ENCODE data around the gene DAAM2.

DAAM2 gene

DNA sequence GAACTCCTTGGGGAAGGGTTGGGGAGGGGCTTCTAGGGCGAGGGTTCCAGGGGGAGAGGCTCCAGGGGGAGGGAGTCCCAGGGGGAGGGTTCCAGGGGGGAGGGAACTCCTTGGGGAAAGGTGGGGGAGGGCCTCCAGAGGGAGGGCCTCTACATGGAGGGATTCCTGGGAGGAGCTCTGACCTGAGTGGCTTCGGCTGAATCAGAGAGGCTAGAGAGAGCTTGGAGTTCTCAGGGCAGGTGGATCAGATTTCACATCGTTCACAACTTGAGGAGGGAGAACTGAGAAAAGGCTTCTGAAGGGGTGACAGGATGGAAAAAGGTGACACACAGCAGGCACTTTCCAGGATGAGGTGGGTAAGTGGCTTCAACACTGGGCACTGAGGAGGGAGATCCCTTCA, 49.1 kb downstream of the DAAM2 start:
- no peaks in the 10 kb centered on the region for H3K9me3 ChIP-seq (ENCODE audit: insufficient read depth, low read depth, low read length)
- H3K4me2 ChIP-seq (ENCODE audit: low read depth, low read length, poor library complexity, severe bottlenecking): no peak overlapping the region
- no peaks in the 10 kb centered on the region for H4K20me1 ChIP-seq (ENCODE audit: insufficient read depth, low read length, poor library complexity, severe bottlenecking)
- H3K9ac ChIP-seq (ENCODE audit: low read depth, low read length, poor library complexity, severe bottlenecking): no peak overlapping the region
- H3F3A ChIP-seq (ENCODE audit: low read depth): no peaks in the 10 kb centered on the region
- no peaks in the 10 kb centered on the region for H3K79me2 ChIP-seq (ENCODE audit: insufficient read depth, low read length)
- no peaks in the 10 kb centered on the region for H3K9me2 ChIP-seq (replicated peaks; ENCODE audit: low read depth, low read length)
- no peak overlapping the region for H3K4me3 ChIP-seq (ENCODE audit: low read length, poor library complexity, severe bottlenecking)
- TF ChIP-seq, protein P1, sequence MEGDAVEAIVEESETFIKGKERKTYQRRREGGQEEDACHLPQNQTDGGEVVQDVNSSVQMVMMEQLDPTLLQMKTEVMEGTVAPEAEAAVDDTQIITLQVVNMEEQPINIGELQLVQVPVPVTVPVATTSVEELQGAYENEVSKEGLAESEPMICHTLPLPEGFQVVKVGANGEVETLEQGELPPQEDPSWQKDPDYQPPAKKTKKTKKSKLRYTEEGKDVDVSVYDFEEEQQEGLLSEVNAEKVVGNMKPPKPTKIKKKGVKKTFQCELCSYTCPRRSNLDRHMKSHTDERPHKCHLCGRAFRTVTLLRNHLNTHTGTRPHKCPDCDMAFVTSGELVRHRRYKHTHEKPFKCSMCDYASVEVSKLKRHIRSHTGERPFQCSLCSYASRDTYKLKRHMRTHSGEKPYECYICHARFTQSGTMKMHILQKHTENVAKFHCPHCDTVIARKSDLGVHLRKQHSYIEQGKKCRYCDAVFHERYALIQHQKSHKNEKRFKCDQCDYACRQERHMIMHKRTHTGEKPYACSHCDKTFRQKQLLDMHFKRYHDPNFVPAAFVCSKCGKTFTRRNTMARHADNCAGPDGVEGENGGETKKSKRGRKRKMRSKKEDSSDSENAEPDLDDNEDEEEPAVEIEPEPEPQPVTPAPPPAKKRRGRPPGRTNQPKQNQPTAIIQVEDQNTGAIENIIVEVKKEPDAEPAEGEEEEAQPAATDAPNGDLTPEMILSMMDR (conservative IDR thresholded peaks at IDR 0.05; ENCODE audit: low read length): no peak
- no peak for TF ChIP-seq EZH2phosphoT487 (IDR thresholded peaks at IDR 0.05; ENCODE audit: borderline replicate concordance)
- H3K4me1 ChIP-seq (ENCODE audit: insufficient read depth, low read length, poor library complexity, severe bottlenecking): no peaks in the 10 kb centered on the region
- H3K36me3 ChIP-seq (ENCODE audit: insufficient read depth, low read length): no peaks in the 10 kb centered on the region
- no peak overlapping the region for H2AFZ ChIP-seq (ENCODE audit: low read length)
- H3K27me3 ChIP-seq (ENCODE audit: insufficient read depth, low read length, poor library complexity, severe bottlenecking): no peaks in the 10 kb centered on the region

DNA sequence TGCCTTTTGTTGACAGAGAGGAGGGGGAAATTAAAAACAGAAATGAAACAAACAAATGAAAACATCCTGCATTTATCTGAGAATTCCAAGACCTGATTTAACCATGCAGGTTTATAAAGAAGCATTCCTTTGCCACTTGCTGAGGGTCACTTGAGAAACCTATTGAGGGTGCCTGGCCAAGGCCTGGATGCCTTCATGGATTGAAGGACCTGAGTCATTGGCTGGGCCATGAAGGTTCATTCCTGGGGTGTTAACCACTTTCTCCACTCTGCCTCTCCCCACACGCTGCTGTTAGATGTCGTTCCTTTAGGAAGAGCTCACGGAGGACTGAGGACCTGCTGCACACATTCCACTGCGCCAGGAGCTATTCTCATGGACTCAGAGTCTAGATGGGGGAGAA, 49.7 kb downstream of the DAAM2 start:
- H3K9ac ChIP-seq (ENCODE audit: low read depth, low read length, poor library complexity, severe bottlenecking): no peak overlapping the region
- H3K27me3 ChIP-seq (ENCODE audit: insufficient read depth, low read length, poor library complexity, severe bottlenecking): no peaks in the 10 kb centered on the region
- no peaks in the 10 kb centered on the region for H3K9me3 ChIP-seq (ENCODE audit: insufficient read depth, low read depth, low read length)
- no peak overlapping the region for H3K4me3 ChIP-seq (ENCODE audit: low read length, poor library complexity, severe bottlenecking)
- H3K36me3 ChIP-seq (ENCODE audit: insufficient read depth, low read length): no peaks in the 10 kb centered on the region
- no peak overlapping the region for H3K4me2 ChIP-seq (ENCODE audit: low read depth, low read length, poor library complexity, severe bottlenecking)
- H4K20me1 ChIP-seq (ENCODE audit: insufficient read depth, low read length, poor library complexity, severe bottlenecking): no peaks in the 10 kb centered on the region
- H3K79me2 ChIP-seq (ENCODE audit: insufficient read depth, low read length): no peaks in the 10 kb centered on the region
- H3K9me2 ChIP-seq (replicated peaks; ENCODE audit: low read depth, low read length): no peaks in the 10 kb centered on the region
- no peaks in the 10 kb centered on the region for H3F3A ChIP-seq (ENCODE audit: low read depth)
- no peaks in the 10 kb centered on the region for H3K4me1 ChIP-seq (ENCODE audit: insufficient read depth, low read length, poor library complexity, severe bottlenecking)
- no peak for TF ChIP-seq EZH2phosphoT487 (IDR thresholded peaks at IDR 0.05; ENCODE audit: borderline replicate concordance)
- TF ChIP-seq, protein P1 (conservative IDR thresholded peaks at IDR 0.05; ENCODE audit: low read length): no peak
- H2AFZ ChIP-seq (ENCODE audit: low read length): no peak overlapping the region

DNA sequence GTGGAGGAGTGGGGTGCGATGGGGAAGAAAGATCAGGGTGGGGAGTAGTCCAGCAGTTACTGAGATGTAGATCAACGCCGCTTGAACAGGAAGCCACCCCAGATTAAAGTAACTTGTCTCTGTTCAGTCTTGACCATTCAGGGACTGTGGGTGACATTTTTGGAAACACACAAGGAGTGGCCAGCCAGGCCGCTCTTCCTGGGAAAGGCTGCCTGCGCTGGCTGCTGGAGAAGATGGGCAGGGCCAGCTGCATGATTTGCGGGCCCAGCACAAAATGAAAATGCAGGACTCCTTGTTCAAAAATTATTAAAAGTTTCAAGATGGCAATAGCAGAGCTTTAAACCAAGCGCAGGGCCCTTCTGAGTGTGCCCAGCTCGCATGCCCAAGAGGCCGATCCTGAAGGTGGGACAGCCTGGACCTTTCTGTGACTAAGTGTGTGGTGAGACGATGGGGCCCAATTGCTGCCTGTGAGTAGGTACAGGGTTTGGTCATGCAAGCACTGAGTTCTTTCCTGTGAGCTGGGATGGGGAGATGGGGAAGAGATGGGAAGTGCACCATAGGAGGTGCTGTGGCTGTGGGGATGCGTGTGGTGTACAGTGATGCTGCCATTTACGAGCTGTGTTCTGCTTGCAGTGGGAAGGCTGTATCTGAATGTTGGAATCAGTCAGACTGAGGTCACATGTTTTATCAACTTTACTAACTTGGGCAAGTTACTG, 51.3 kb downstream of the DAAM2 start:
- Histone ChIP-seq H3K36me3 (ENCODE audit: insufficient read depth, low read length) (no peaks in the 10 kb centered on the region), H3K9ac (ENCODE audit: low read depth, low read length, poor library complexity, severe bottlenecking) (no peak overlapping the region), H3K9me3 (ENCODE audit: insufficient read depth, low read depth, low read length) (no peaks in the 10 kb centered on the region), H3K27me3 (ENCODE audit: insufficient read depth, low read length, poor library complexity, severe bottlenecking) (no peaks in the 10 kb centered on the region), H3K9me2 (replicated peaks; ENCODE audit: low read depth, low read length) (no peaks in the 10 kb centered on the region), H3K4me3 (ENCODE audit: low read length, poor library complexity, severe bottlenecking) (no peak overlapping the region), H2AFZ (ENCODE audit: low read length) (no peak overlapping the region), H3K4me2 (ENCODE audit: low read depth, low read length, poor library complexity, severe bottlenecking) (no peak overlapping the region), H3K79me2 (ENCODE audit: insufficient read depth, low read length) (no peaks in the 10 kb centered on the region), H3K4me1 (ENCODE audit: insufficient read depth, low read length, poor library complexity, severe bottlenecking) (no peaks in the 10 kb centered on the region), H4K20me1 (ENCODE audit: insufficient read depth, low read length, poor library complexity, severe bottlenecking) (no peaks in the 10 kb centered on the region), H3F3A (ENCODE audit: low read depth) (no peaks in the 10 kb centered on the region)
- TF ChIP-seq, protein P1 (conservative IDR thresholded peaks at IDR 0.05; ENCODE audit: low read length): peak; percentile 24; the same call in 1 of the 2 replicates
- no peak for TF ChIP-seq EZH2phosphoT487 (IDR thresholded peaks at IDR 0.05; ENCODE audit: borderline replicate concordance)

Measured in Loucy (cell line).